Activated naive CD4-positive, alpha-beta T cell (primary cell): ENCODE data around the gene PTPRS.

Experiments
- DNase-seq, 4 experiments: peaks; one replicate each; lab custom pipeline; 2025; lab: John Stamatoyannopoulos, UW

The PTPRS gene

DNA sequence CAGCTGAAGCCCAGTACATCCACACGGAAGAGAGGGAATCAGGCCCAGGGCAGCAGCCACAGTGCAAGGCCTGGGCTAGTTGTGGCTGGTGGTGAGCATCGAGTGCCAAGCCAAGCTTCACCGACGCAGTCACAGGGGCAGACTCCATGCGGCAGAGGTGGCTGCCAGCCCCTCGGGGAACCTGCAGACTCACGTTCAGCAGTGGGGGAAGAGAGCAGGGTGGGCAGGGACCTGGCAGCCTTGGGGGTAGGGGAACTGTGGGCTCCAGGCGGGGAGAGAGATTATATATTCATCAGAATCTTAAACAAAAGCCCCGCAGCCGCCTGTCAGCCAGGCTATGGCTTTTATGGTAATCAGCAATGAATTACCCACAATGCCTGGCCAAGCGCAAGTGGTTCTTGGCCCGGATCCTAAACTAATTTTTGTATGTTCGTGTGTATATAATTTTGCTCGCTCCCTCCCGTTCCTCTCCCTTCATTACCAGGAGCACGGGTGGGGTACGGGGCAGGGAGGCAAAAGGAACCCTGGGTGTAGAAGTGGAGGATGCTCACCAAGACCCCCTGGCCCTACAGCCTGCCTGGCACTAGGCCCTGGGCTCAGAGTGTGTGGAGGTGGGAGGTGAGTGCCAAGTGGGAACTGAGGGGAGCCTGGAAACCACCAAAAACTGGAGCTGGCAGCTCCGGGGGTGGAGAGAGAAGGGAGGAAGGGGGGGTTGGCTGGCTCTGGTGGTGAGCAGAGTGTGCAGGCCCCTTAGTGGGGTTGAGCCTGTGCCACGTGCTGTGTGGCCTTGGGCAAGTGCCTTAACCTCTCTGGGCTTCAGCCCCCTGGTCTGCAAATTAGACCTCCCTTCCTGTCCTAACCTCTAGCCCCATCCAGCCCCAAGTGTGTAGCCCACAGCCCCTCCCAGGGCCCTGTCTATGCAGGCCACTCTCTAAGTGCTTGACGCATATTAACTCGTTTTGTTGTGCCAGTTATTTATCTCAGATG, 31.9 kb downstream of the PTPRS start:
- no peak for DNase-seq

GRCh38 chr19:5307655-5308054, 33.0 kb downstream of the PTPRS start:
- DNase-seq: no peak

DNA sequence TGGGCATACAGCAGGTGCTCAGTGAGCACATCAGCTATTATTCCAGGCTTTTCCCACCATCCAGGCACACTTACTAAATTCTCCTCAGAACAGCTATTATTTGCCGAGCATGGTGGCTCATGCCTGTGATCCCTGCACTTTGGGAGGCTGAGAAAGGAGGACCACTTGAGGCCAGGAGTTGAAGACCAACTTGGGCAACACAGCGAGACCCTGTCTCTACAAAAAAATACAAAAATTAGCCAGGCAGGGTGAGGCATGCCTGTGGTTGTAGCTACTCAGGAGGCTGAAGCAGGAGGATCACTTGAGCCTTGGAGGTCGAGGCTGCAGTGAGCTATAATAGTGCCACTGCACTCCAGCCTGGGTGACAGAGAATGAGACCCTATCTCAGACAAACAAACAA, 35.4 kb downstream of the PTPRS start:
- no peak for DNase-seq

DNA sequence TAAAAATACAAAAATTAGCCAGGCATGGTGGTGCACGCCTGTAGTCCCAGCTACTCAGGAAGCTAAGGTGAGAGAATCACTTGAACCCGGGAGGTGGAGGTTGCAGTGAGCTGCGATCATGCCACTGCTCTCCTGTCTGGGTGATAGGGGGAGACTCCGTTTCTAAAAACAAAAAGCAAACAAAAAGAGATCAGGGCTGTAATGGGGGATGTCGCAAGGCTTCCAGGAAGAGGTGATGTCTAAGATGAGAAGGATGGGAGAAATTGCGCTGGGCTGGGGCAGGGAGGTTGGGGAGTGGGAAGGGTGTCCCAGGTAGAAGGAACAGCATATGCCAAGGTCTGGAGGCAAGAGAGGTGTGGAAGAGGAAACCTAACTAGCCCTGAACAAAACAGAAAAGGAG, 36.1 kb downstream of the PTPRS start:
- no peak for DNase-seq

DNA sequence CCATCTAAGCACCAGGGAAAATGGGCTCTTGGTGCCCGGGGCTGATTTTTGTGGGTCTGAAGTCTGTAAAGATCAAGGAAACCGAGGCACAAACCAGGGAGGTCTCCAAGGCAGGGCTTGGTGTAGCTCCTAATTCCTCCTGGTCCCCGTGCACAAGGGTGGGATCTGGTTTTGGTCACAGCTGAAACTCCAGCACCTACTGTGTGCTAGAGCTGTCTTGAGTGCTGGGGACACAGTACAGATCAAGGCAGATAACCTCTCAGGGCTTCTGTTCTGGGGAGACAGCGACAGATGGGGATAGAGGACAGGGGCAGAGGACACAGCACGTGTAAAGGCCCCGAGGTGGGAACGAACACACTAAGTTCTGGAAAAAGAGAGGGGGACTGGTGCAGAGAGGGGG, 37.4 kb downstream of the PTPRS start:
- DNase-seq: no peak

GRCh38 chr19:5302396-5302795, 38.2 kb downstream of the PTPRS start:
- DNase-seq: no peak

- no peak for DNase-seq
These were observed 41.5 kb downstream of the PTPRS start for GRCh38 chr19:5299137-5299536.

DNA sequence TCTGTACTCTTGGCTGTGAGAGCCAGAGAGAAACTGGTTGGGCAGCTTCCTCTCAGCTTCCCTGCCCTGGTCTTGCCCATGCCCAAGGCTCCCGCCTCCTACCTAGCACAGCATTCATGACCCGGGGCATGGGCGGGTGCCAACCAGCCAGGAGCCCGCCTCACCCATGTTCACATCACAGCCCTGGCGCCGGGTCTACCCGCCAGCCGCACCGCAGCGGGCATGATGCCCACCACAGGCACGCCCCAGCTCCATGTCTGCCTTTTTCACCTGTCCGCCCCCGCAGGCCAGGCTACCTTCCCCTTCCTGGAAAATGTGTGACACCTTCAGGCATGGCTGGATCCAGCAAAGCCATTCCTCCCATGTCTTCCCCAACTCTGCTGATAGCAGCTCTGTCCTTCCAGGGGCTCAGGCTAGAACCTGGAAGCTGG, 42.1 kb downstream of the PTPRS start:
- no peak for DNase-seq

DNA sequence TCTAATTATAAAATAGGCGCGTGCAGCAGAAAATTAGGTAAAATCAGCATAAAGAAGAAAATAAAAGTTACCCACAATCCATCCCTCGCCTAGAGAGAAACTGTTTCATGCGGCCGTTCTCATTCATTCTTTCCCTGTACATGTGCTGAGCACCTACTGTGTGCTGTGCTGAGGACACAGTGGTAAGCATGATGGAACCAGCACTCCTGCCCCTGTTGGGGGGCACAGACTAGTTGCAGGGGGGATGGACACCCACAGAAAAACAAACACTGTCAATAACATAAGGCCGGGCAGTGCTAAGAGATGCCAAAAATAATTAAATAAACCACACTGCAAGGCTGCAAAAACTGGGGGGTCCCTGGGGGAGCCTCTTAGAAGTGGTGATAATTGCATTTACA, 43.3 kb downstream of the PTPRS start:
- no peak for DNase-seq

GRCh38 chr19:5296457-5297271, 43.9 kb downstream of the PTPRS start:
- DNase-seq: no peak

- DNase-seq: no peak
These were observed 44.6 kb downstream of the PTPRS start for GRCh38 chr19:5296021-5296420.

- no peak for DNase-seq
These were observed 46.0 kb downstream of the PTPRS start for GRCh38 chr19:5294403-5295160.

GRCh38 chr19:5293612-5294378, 46.8 kb downstream of the PTPRS start:
- DNase-seq: no peak

- DNase-seq: peak; percentile 26 to 77 (median 58)
These were observed 47.6 kb downstream of the PTPRS start for GRCh38 chr19:5292822-5293611.

DNA sequence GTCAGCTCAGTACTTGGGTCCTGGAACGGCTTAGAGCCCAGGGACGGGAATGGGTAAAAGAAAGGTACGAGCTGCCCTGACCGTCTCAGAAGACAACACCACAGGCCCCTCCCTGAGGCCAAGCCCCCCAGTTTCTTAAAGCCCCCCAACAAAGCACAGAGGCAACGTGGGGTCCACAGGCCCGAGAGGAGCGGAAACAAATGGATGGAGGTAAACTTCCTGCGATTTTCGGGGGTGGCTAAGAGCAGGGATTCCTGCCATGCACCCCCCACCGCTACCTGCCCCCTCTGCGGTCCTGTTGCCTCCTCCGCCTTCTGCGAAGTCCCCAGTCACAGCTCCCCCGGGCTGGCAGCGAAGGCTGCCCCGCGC, 48.2 kb downstream of the PTPRS start:
- DNase-seq: peak in 1 of 4 experiments; percentile 39

GRCh38 chr19:5291588-5292193, 48.9 kb downstream of the PTPRS start:
- DNase-seq: no peak
